Left lobe of liver (tissue), 2 donors: ENCODE measurements around the gene LRRC41. TPM values are rescaled to one million over a fixed set of nuclear protein-coding genes. Genes with fewer than 3 reads are reported as not detected.
A peak's percentile ranks its signal among the peaks of the same experiment; 100 is the strongest.
"Not testable (repeated sequence)": the region's sequence is repeated elsewhere in the genome, so short reads cannot be mapped to it uniquely, and the experiment has no call there.

Experiments used
- ATAC-seq: fragments of 200-7000 bp; cut with Tn5 transposase; one replicate; pipeline ENCODE4 v1.9.1; 2020; ENCODE audit warnings: mild to moderate bottlenecking, moderate library complexity
- DNase-seq: peaks from one replicate; pipeline ENCODE4 v3.0.0-alpha.2; 2020; ENCODE audit warnings: low spot score
- total RNA-seq: library from RNA; stranded (reverse); gene quantifications from one replicate; pipeline ENCODE4 v1.2.1, GENCODE V29; 2021
- donor health status: DM: no; HTN: no; CAD: no; lungs with moderate emphysema.
- donor health status: DM: no; HTN: yes; CAD: no.

Gene LRRC41
- total RNA-seq, 1 donor from 2014 or later = 23.1 TPM

DNA sequence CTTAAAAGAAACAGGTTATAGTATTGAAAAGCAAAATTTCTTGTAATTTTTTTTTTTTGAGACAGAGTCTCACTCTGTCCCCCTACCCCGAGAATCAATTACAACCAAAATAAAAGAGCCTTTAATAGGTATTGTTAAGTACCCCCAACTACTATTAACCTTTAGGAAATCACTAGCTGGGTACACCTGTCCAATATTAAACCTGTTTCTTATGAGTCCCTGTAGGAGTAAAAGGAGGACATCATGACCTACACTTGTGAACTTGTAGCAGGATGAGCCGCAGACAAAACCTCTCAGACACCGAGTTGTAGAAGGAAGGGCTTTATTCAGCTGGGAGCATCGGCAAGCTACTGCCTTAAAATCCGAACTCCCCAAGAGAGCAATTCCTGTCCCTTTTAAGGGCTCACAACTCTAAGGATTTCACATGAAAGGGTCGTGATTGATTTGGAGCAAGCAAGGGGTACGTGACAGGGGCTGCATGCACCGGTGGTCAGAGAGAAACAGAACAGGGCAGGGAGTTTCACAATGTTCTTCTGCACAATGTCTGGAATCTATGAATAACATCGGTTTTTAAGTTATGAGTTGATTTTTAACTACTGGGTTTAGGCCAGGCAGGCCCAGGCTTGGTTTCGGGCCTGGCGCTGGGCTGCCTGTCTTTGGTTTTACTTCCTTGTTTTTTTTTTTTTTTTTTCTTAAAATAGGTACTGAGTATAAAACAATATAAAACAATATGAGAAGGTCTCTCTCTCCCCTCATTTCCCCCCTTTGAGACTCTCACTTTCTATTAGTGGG lies 22.1 kb upstream of the LRRC41 start:
- DNase-seq, ATAC-seq: not testable (repeated sequence)

DNA sequence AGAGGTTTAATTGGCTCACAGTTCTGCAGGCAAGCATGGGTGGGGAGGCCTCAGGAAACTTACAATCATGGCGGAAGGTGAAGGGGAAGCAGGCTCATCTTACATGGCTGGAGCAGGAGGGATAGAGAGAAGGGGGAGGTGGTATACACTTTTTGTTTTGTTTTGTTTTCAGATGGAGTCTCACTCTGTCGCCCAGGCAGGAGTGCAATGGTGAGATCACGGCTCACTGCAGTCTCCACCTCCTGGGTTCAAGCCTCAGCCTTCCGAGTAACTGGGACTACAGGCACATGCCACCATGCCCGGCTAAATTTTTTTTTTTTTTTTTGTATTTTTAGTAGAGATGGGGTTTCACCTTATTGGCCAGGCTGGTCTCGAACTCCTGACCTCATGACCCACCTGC lies 18.8 kb upstream of the LRRC41 start:
- ATAC-seq, DNase-seq: not testable (repeated sequence)

DNA sequence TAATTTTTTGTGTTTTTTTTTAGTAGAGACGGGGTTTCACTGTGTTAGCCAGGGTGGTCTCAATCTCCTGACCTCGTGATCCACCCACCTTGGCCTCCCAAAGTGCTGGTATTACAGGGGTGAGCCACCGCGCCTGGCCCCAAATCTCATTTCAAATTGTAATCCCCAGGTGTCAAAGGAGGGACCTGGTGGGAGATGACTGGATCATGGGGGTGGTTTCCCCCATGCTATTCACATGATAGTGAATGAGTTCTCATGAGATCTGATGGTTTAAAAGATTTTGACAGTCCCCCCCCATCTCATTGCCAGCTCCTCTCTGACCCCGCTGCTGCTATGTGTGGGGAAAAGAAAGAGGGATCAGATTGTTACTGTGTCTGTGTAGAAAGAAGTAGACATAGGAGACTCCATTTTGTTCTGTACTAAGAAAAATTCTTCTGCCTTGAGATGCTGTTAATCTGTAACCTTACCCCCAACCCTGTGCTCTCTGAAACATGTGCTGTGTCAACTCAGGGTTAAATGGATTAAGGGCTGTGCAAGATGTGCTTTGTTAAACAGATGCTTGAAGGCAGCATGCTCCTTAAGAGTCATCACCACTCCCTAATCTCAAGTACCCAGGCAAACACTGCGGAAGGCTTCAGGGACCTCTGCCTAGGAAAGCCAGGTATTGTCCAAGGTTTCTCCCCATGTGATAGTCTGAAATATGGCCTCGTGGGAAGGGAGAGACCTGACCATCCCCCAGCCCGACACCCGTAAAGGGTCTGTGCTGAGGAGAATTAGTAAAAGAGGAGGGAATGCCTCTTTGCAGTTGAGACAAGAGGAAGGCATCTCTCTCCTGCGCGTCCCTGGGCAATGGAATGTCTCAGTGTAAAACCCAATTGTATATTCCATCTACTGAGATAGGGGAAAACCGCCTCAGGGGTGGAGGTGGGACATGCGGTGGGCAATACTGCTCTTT lies 16.8 kb upstream of the LRRC41 start:
- not testable (repeated sequence) for DNase-seq, ATAC-seq

DNA sequence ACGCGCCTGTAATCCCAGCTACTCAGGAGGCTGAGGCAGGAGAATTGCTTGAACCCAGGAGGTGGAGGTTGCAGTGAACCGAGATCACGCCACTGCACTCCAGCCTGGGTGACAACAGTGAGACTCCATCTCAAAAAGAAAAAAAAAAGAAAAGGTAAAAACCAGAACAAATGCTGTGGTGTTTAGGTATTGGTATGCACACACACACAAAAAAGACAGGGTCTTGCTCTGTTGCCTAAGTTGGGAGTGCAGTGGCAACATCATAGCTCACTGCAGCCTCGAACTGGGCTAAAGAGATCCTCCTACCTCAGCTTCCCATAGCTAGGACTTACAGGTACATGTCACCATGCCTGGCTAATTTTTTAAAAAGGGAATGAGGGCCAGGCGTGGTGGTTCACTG lies 15.9 kb upstream of the LRRC41 start:
- not testable (repeated sequence) for DNase-seq, ATAC-seq

DNA sequence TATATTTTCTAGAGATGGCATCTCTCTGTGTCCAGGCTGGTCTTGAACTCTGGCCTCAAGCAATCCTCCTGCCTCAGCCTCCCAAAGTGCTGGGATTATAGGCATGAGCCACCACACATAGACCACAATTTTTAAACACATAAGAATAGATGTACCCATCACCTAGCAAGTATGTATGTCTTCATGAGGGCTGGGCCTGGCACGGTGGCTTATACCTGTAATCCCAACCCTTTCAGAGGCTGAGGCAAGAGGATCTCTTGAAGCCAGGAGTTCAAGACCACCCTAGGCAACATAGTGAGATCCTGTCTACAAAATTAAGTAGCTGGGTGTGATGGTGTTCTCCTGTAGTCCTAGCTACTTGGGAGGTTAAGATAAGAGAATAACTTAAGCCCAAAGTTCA lies 13.9 kb upstream of the LRRC41 start:
- no peak for ATAC-seq

DNA sequence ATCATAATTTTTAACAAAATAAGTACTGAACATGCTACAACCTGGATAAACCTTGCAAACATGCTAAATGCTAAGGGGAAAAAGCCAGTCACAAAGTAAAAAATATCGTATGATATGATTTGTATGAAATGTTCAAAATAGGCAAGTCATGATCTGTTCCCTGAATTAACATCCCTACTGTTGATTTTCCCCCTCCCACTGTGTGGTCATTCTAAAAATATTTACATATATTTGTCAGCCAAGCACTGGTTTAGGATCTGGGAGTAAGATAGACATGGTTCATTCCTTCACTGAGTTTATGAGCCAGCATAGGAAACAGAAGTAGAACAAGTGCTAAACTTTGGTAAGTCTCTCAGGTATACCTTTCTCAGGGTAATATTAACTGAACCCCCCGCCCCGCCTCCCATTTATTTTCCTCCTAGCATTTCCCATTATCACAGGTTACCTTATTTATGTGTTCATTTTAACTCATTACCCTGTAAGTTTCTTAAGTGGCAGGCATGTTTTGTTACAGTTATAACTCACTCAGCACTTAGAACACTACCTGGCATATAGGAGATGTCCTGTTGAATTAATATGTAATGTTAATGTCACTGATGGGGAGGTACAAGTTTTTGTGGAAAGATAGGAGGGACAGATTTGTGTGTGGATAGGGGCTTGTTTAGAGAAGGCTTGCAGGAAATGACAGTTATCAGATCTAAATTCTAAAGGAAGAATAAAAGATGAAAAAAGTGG lies 12.4 kb upstream of the LRRC41 start:
- DNase-seq (no peak), ATAC-seq (no peak)

More for the DNA sequence above, 13.9 kb upstream of the LRRC41 start:
- no peak for DNase-seq

DNA sequence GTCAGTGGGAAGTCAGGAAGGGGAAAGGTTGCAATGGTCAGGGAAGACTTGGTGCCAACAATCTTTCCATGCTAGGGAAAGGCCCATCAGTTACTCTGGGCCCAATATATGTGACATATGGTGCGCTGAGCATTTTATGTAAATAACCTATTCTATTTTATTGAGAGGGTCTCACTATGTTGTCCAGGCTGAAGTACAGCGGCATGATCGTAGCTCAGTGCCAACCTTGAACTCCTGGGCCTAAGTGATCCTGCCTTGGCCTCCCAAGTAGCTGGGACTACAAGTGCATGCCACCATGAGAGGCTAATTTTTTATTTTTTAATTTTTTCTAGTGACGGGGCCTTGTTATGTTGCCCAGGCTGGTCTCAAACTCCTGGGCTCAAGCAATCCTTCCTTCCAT lies 6.9 kb upstream of the LRRC41 start:
- DNase-seq (no peak), ATAC-seq (no peak)

DNA sequence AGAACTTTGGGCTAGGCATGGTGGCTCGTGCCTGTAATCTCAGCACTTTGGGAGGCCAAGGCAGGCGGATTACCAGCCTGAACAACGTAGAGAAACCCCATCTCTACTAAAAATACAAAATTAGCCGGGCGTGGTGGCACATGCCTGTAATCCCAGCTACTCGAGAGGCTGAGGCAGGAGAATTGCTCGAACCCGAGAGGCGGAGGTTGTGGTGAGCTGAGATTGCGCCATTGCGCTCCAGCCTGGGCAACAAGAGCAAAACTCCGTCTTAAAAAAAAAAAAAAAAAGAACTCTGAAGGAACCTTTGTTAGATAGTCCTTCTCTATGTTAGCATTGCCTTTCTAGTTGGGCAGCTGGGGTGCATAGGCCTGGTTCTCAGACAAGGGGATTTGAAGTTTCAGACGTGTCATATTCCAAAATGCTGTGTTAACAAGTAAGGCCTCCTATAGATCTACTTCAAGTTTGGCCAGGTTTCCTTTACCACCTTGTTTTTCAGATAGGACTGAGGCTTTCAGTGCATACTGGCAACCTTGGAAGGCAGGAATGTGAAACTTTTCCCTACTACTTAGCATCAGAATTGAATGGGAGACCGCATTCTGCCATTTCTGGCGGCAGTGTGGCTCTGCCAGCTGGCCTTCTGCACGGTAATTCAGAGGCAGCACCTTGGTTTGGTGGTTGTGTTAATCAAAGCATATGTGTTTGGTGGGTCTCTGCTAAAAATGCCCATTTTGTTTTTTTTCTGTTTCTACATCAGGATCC lies 6.2 kb upstream of the LRRC41 start:
- ATAC-seq = no peak
- no peak for DNase-seq

DNA sequence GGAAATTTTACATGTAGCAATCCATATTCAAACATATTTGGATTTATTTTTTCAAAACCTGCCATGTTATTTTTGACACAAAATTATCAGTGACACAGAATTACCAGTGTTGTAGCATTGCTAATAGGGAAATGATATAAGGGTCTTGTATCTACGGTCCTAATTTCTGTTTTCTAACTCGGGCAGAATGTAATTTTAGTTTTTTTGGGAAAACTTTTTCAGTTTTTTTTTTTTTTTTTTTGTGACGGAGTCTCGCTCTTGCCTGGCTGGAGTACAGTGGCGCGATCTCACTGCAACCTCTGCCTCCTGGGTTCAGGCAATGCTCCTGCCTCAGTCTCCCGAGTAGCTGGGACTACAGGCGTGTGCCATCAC lies 2.7 kb upstream of the LRRC41 start:
- ATAC-seq (no peak), DNase-seq (no peak)

DNA sequence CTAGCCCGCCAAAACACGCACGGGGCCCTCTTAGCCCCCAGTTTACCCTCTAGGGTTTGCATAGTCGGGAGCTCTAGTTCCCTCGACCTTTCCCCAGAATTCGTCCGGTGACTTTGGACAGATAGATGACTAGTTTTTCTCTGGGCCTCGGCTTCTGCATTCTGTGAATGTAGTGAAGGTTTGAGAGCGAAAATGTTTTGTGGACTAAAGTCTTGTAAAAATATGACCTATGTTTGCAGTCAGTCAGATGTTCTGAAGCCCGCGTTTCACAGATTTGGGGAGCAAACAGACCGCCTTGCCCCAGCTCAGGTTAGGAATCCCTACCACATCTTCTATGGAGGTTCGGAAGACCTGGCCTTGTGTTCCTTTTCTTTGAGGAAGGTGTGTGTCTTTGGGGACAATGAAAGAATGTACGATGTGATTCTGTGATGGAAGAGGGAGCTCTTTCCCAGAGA lies 483 bp upstream of the LRRC41 start:
- ATAC-seq = peak; percentile 1
- no peak for DNase-seq

DNA sequence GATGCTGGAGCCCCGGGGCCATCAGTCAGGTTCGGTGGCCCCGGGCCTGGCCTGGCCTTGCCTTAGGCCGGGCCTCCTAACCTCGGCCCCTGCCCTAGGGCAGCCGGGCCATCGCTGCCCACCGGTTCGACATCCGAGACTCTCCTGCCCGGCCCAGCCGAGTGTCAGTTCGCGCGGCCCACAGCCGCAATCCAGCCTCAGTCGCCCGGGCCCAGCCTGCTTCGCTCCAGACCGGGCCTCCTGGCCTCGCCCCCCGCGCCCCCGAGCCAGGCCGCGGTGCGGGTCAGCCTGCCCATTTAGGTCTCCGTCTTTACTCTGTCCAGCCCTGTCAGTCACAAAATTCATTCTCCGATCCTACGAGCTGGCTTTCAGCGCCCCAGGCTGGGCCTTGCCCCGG lies 777 bp downstream of the LRRC41 start:
- ATAC-seq = peak; percentile 37
- DNase-seq = no peak

DNA sequence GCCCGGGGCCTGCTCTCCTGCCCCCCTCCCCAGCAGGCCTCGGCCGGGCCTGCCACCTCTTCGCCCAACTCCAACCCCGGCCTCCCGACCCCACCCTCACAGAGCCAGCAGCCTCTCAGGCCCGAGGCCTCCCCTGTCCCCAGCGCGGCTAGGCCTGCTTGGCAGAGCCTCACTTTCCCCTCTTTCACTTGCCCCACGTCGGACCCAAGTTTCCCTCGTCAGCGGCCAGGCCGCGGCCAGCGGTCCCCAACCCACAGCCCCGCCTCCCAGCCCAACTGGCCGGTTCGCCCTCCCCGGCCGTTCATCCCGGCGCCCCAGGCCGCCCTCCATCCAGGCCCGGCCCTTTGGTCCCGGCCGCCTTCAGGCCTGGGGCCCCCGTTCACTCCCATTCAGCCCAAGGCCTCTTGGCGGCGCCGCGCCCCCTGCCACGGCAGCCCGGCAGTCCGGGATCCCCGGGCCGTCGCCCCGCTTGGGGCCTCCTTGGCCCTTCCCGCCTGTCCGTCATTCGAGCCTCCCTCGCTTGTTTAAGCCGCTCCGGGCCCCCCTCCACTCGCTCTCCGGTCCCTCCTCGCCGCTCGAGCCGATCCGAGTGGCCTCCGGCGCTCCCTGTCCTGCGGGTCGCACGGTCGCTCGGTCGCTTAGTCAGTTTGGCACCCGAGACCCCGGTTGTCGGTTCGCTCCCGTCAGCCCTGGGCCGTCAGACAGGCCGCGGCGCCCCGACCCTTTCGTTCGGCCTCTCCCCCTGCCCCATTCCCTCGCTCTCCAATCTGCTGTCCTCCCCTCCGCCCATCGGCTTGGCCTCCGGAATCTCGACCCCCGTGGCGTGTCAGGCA lies 1.4 kb downstream of the LRRC41 start:
- peak; percentile 39 for ATAC-seq
- DNase-seq = peak; percentile 64

DNA sequence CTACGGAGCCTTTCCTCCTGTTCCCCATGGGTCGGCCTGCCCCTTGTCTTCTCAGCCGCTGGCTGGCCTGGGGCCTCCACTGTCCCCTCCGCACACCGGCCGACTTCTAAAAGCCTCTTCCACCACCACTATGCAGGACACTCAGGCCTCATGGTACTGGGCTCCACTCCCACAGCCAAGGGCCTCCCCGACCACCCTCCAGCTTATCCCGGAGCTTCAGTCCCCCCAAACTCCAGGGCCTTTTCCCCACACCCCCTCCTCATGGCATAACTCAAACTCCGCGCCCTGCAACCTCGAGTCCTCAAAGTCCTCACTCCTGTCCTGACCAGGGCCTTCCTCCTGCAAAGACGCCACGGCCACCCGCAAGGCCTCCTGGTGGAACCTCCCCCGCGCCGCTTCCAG lies 2.0 kb downstream of the LRRC41 start:
- ATAC-seq (no peak), DNase-seq (no peak)

DNA sequence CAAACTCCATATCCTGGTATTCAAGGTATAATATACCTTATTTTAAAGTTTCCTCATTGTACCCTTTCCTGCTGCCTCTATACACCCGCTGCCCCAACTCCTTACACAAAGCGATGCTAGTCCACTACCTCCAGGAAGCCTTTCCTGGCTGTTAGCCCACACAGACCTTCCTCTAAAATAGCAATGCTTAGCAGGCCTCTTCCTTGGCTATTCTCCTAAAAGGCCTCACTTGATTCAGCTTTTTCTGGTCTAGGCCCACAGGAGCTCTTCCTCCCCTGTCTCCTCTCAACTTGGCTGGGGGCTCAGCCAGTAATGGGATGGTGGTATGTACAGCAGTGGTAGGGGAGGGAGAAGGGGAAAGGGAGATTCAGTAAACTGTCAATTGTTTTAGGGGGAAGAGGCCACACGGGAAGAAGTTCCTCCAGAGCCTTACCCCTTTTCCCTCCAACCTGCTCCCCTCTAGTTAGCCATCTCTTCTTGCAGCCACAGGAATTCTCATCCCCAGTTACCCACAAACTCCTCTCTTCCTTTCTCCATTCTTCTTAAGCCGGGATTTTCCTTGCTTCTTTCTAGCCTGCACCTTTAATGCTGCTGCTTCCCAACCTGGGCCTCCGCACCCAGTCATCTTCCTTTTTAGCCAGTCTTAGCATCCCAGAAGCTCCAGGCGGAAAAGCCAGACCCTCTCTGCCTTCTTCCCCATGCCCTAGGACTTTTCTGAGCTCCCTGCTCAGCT lies 2.6 kb downstream of the LRRC41 start:
- no peak for DNase-seq
- no peak for ATAC-seq

DNA sequence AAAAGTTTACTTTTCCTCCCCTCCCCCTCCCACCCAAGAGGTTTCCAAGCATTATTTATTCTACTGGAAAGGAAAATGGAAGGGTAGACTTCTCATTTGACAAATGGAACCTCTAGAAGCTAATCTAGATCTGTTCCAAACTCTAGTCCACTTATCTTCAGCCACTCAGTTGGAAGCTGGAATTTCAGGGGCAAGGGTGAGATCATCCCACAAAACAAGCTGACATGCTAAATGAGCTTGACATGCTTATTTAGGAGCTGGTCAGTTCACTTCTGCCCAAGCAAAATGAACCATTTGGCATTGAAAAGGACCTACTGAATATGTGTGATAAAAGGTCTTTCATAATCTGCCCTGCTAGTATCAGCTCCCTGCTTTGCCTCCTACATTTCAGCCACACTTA lies 5.0 kb downstream of the LRRC41 start:
- no peak for ATAC-seq
- DNase-seq = no peak

DNA sequence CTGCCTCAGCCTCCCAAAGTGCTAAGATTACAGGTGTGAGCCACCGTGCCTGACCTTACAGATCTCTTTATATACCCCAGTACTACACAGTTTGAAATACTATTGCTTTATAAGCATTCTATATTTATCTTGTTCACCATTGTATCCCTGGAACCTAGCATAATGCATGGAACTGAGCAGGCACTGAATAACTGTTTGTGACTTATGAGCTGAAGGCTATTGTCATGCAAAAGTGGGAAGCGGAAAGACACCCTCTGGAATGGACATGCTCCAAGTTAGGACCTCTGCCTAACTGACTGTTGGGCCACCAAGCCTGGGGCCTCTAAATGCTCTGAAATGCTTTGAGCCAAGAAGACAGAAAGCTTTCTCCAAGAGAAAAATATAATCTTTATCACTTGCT lies 8.1 kb downstream of the LRRC41 start:
- DNase-seq (no peak), ATAC-seq (no peak)

DNA sequence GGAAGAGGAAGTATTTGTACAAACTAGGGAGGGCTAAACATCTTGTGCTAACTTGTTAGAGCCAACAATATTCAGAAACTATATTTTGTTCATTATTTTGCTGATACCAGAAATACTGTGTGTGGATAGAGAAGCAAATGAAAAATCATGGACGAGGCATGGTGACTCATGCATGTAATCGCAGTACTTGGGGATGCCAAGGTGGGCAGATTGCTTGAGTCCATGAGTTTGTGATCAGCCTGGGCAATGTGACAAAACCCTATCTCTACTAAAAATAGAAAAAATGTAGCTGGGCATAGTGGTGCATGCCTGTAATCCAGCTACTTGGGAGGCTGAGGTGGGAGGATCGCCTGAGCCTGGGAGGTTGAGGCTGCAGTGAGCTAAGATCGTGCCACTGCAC lies 13.4 kb downstream of the LRRC41 start:
- no peak for ATAC-seq
- DNase-seq = no peak

DNA sequence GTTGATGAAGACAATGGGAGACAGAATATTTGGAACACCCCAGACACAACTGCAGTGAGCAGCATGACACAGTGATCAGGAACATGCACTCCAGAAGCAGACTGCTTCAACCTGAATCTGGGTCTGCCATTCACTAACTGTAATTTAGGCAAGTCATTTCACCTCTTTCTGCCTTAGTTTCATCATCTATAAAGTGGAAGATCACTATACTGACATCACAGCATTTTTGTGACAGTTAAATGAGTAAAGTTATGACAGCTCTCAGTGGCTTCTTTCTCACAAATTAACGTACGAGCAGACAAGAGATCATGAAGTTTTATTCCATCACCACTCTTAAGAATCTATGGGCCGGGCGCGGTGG lies 14.3 kb downstream of the LRRC41 start:
- no peak for DNase-seq
- ATAC-seq = no peak
